ENCODE measurements around the gene TBC1D5.

TBC1D5 gene

DNA sequence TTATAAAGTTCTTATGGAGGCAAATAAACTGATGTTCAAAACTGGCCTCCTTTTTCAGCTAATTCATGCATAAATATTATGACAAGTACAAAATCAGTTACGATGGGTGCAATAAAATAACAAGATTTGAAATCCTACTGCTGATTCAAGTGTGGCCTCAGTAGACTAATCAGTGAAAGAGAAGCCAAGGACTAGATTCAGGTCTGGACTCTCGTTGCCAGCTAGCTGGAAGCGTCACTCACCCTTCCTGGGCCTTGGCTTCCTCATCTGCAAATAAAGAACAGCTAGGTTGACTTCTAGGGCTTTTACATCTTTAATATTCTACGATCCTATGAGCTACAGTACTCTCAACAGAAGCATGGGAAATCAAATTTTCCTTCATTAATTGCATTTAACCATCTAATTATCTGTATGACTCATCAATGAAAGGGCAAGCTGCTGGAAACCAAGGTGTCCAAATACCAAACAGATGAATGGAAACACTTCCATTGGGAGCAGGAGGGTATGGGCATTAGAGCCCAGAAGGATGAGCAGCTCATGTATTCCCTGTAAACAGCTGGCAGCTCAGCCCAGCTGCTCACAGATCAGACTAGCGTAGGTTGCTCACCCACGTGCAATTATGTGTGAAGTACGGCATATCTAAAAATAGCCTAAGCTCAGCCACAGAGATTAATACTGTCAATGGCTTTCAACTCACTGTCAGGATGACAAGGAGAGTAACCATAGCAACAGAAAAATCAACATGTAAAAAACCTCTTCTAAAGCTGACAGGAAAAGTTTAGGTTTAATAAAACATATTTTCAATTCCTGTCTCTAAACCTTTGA is 562.8 kb downstream of the TBC1D5 start:
- Histone ChIP-seq H3K4me2 (peak overlapping the region; percentile 76), H3K27me3 (ENCODE audit: insufficient read depth, low read depth) (no peaks in the 10 kb centered on the region), H3K9ac (peak overlapping the region; percentile 23; the same call in 1 of the 2 replicates), H3K36me3 (ENCODE audit: insufficient read depth) (no peaks in the 10 kb centered on the region), H3K27ac (peak overlapping the region; percentile 21; the same call in 1 of the 2 replicates), H3K79me2 (ENCODE audit: insufficient read depth, low read depth) (no peaks in the 10 kb centered on the region), H3K4me1 (ENCODE audit: low read depth, poor library complexity, severe bottlenecking) (peaks cover 60% of the 10 kb centered on the region), H3K4me3 (IDR thresholded peaks at IDR 0.05; ENCODE audit: insufficient read depth, low read depth, low read length) (no peak overlapping the region), H4K20me1 (ENCODE audit: insufficient read depth) (no peaks in the 10 kb centered on the region), H2AFZ (ENCODE audit: low read depth) (no peak overlapping the region)
- TF ChIP-seq CTCF (conservative IDR thresholded peaks at IDR 0.05; ENCODE audit: low read depth, low read length), result no peak

GRCh38 chr3:17176757-17177156 is 565.7 kb downstream of the TBC1D5 start:
- Histone ChIP-seq H4K20me1 (ENCODE audit: insufficient read depth) (no peaks in the 10 kb centered on the region), H2AFZ (ENCODE audit: low read depth) (no peak overlapping the region), H3K27me3 (ENCODE audit: insufficient read depth, low read depth) (no peaks in the 10 kb centered on the region), H3K27ac (no peak overlapping the region), H3K9ac (no peak overlapping the region), H3K36me3 (ENCODE audit: insufficient read depth) (no peaks in the 10 kb centered on the region), H3K4me2 (no peak overlapping the region), H3K4me1 (ENCODE audit: low read depth, poor library complexity, severe bottlenecking) (peaks cover 31% of the 10 kb centered on the region), H3K4me3 (IDR thresholded peaks at IDR 0.05; ENCODE audit: insufficient read depth, low read depth, low read length) (no peak overlapping the region), H3K79me2 (ENCODE audit: insufficient read depth, low read depth) (no peaks in the 10 kb centered on the region)
- no peak for TF ChIP-seq CTCF (conservative IDR thresholded peaks at IDR 0.05; ENCODE audit: low read depth, low read length)

DNA sequence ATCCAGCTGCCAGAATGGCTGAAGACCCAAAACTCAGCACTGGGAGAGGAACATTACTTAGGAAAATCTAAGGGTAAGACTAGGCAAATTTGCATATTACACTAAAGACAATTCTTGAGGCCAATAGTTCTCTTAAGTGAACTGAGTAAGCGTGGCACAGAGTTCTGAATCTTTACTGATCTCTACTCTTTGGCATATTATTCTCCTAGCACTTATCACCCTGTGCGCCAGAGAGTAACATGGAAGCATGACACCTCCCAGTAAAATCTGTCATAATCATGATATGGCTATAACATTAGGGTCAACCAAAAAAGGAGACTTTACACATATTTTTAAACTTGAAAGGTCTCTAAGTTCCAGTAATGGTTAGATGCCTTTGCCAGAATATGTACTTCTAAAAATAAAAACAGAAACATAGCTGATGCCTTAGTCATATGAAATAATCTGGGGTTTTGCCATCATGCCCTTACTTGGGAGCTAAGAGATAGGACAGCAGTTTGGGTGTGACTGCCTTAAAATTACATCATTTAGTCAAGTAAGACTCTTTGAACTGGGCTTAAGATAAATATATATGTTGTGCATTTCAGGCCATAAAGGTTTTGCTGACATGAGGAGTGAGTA is 567.1 kb downstream of the TBC1D5 start:
- Histone ChIP-seq H3K27me3 (ENCODE audit: insufficient read depth, low read depth) (no peaks in the 10 kb centered on the region), H3K27ac (no peak overlapping the region), H3K79me2 (ENCODE audit: insufficient read depth, low read depth) (no peaks in the 10 kb centered on the region), H3K9ac (no peak overlapping the region), H3K4me3 (IDR thresholded peaks at IDR 0.05; ENCODE audit: insufficient read depth, low read depth, low read length) (no peak overlapping the region), H3K4me1 (ENCODE audit: low read depth, poor library complexity, severe bottlenecking) (peaks cover 17% of the 10 kb centered on the region), H2AFZ (ENCODE audit: low read depth) (no peak overlapping the region), H3K36me3 (ENCODE audit: insufficient read depth) (no peaks in the 10 kb centered on the region), H3K4me2 (no peak overlapping the region), H4K20me1 (ENCODE audit: insufficient read depth) (no peaks in the 10 kb centered on the region)
- TF ChIP-seq CTCF (conservative IDR thresholded peaks at IDR 0.05; ENCODE audit: low read depth, low read length), result no peak

GRCh38 chr3:17166369-17166768 is 576.1 kb downstream of the TBC1D5 start:
- TF ChIP-seq CTCF (conservative IDR thresholded peaks at IDR 0.05; ENCODE audit: low read depth, low read length), result no peak
- no peaks in the 10 kb centered on the region for H4K20me1 ChIP-seq (ENCODE audit: insufficient read depth)
- H3K4me1 ChIP-seq (ENCODE audit: low read depth, poor library complexity, severe bottlenecking), result no peaks in the 10 kb centered on the region
- H3K4me2 ChIP-seq, result no peak overlapping the region
- H3K79me2 ChIP-seq (ENCODE audit: insufficient read depth, low read depth), result no peaks in the 10 kb centered on the region
- H3K27me3 ChIP-seq (ENCODE audit: insufficient read depth, low read depth), result no peaks in the 10 kb centered on the region
- H3K27ac ChIP-seq, result no peak overlapping the region
- no peak overlapping the region for H3K4me3 ChIP-seq (IDR thresholded peaks at IDR 0.05; ENCODE audit: insufficient read depth, low read depth, low read length)
- no peak overlapping the region for H2AFZ ChIP-seq (ENCODE audit: low read depth)
- no peaks in the 10 kb centered on the region for H3K36me3 ChIP-seq (ENCODE audit: insufficient read depth)
- no peak overlapping the region for H3K9ac ChIP-seq
